GM12872 (cell line): ENCODE results near the gene PPM1H.

Experiments used
- CTCF ChIP-seq: IDR thresholded peaks from 3 replicates; pipeline ENCODE4 v1.5.1; 2011; ENCODE audit warnings: low read depth, mild to moderate bottlenecking, low read length, moderate library complexity; ENCODE audit not compliant: insufficient read depth

The PPM1H gene

GRCh38 chr12:62707939-62708338 lies 227.0 kb downstream of the PPM1H start:
- no peak for TF ChIP-seq CTCF

GRCh38 chr12:62705846-62706245 lies 229.1 kb downstream of the PPM1H start:
- TF ChIP-seq CTCF: no peak

GRCh38 chr12:62703011-62703380 lies 232.0 kb downstream of the PPM1H start:
- TF ChIP-seq CTCF: no peak

GRCh38 chr12:62701492-62701891 lies 233.5 kb downstream of the PPM1H start:
- no peak for TF ChIP-seq CTCF

GRCh38 chr12:62700091-62700880 lies 234.7 kb downstream of the PPM1H start:
- TF ChIP-seq CTCF: no peak

GRCh38 chr12:62698701-62699101 lies 236.2 kb downstream of the PPM1H start:
- no peak for TF ChIP-seq CTCF

- TF ChIP-seq CTCF: no peak
Observed at GRCh38 chr12:62697893-62698292, 237.1 kb downstream of the PPM1H start.
